Measurements from ENCODE around the gene IWS1.
"Not testable (repeated sequence)": the region's sequence is repeated elsewhere in the genome, so short reads cannot be mapped to it uniquely, and the experiment has no call there.

The IWS1 gene

DNA sequence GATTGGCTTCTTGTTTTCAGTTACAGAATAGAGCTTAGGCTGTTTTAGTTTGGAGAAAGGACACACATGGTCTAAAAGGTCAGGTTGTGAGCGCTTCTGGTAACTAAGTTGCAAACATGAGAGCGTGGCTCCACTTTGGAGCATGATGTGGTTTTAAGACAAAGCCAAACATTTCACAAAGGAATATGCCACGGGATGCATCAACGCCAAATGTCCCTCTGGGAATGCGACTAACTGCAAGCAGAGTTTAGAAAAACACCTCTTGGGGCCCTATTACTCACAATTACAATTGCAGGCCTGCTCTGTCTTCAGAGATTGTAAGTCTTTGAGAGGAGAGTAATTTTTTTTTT is 34.6 kb upstream of the IWS1 start:
- DNase-seq (ENCODE audit: low read depth in 2 of 2), result no peak

GRCh38 chr2:127560201-127560930 is 34.1 kb upstream of the IWS1 start:
- DNase-seq (ENCODE audit: low read depth in 2 of 2), result no peak

DNA sequence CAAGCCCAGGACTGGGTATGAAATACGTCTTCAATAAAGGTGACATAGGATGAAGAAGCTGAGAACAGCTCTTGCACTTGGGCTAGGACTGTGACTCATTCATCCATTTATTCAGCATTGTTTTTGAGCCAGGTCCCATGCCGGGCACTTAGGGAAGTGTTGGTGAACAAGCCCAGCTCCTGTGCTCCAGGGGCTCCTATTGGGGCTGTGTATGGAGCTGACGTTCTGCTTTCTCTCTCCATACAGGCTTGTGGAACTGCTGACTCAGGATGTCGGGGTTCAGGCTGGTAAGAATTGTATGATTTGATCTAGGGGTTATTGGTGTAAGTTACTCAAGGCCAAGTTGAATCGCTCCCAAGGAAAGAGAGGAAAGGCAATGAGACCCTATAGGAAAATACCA is 33.2 kb upstream of the IWS1 start:
- no peak for DNase-seq (ENCODE audit: low read depth in 2 of 2)

DNA sequence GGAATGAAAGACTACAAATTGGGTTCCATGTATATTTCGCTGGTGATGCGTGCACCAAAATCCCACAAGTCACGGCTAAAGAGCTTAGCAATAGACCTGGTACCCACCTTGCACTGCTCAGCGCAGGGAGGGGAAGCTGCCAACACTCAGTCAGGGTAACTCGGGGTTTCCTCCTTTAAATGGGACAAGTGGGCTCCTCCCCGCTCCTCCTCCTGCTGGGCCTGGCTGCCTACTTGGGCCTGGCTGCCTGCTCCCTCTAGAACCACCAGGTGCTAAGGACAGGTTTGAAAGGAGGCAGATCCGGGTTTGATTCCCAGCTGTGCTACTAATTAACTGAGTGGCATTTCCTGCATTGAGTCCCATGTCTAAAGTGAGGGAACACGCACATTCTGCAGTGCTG is 32.6 kb upstream of the IWS1 start:
- no peak for DNase-seq (ENCODE audit: low read depth in 2 of 2)

- no peak for DNase-seq (ENCODE audit: low read depth in 2 of 2)
Observed at GRCh38 chr2:127552846-127553245, 26.6 kb upstream of the IWS1 start.

DNA sequence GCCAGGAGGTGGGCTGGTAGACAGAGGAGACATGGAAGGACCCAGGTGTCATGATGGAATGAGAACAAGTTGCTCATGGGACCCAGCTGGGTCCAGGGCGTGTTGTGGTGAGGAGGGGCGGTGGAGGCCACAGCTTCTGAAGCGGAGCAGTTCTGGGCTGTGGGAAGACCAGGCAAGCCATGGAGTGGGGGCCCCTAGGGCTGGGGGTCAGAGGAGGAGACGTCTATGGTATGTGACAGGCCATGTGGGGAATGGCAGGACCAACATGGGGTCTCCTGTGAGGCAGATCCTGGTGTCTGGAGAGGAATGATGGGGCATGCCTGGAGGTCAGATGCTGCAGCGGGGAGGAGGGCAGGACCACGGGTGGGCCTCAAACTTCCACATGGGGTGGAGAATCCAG is 26.0 kb upstream of the IWS1 start:
- no peak for DNase-seq (ENCODE audit: low read depth in 2 of 2)

- DNase-seq (ENCODE audit: low read depth in 2 of 2), result no peak
Observed at GRCh38 chr2:127551221-127551930, 25.1 kb upstream of the IWS1 start.

DNA sequence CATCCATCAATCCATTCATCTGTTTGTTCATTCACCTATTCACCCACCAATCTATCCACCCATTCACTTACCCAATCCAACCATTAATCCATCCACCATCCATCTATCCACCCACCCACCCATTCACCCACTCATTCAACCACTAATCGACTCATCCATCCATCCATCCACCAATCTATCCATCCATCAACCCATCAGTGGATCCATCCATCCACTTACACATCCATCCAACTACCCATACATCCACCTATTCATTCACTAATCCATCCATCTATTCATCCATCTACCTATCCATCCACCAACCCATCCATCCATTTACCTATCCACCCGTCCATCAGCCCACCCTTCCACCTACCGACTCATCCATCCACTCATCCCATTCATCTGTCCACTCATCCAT is 20.5 kb upstream of the IWS1 start:
- DNase-seq (ENCODE audit: low read depth in 2 of 2), result no peak

DNA sequence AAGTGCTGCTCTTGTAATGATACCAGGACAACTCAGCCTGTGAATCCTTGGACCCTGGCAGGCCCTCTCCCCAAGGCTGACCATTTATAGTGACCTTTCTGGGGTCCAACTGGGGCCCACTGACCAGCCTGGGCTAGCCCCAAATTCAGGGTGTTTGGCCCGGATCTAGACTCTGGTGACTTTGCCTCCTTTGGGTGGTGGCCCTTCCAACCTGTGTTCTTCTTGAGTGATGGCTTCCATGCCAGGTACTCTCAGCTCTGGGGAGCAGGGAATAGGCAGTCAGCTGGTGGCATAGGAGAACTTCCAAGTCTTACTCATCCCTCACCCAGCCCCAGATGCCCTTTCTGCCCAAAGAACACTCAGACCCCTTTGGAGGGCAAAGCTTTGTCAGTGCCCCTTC is 19.5 kb upstream of the IWS1 start:
- DNase-seq (ENCODE audit: low read depth in 2 of 2), result no peak

GRCh38 chr2:127545189-127545588 is 18.9 kb upstream of the IWS1 start:
- no peak for DNase-seq (ENCODE audit: low read depth in 2 of 2)

GRCh38 chr2:127543013-127543501 is 16.8 kb upstream of the IWS1 start:
- DNase-seq (ENCODE audit: low read depth in 2 of 2), result not testable (repeated sequence)

DNA sequence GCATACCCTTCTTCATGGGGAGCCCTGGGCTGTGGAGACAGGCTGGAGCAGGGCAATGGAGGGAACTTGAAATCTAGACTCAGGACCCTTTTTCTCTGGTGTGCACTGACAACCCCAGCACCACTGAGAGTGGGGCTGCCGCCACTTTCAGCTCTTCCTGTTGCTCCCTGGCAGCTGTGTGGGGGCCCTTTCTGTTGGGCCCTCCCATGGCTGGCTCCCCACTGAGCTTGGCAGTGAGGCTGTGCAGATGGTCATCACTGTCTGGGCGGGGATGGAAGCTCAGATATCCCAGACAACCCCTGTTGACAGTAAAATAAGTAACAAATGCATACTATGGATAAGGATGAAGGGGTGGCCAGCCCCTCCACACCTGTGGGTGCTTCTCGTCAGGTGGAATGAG is 15.9 kb upstream of the IWS1 start:
- no peak for DNase-seq (ENCODE audit: low read depth in 2 of 2)

DNA sequence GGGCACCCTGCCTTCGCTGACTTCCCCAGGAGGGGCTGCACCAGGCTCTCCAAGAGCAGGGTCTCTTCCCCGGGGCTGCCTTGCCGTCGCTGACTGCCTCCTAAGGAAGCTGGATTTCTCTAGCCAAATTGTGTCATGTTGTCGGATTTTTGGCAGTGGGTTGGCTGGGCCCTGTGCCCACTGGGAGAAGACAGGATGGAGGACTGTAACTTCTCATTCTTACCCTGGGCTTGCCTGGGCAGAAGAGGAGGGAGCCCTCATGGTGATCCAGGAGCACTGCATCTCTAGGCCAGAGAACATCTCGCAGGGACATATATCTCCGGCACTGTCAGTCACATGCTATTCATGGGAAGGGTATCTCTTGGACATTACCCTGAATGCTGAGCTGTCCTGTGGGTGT is 15.5 kb upstream of the IWS1 start:
- no peak for DNase-seq (ENCODE audit: low read depth in 2 of 2)

GRCh38 chr2:127537644-127538043 is 11.4 kb upstream of the IWS1 start:
- no peak for DNase-seq (ENCODE audit: low read depth in 2 of 2)

DNA sequence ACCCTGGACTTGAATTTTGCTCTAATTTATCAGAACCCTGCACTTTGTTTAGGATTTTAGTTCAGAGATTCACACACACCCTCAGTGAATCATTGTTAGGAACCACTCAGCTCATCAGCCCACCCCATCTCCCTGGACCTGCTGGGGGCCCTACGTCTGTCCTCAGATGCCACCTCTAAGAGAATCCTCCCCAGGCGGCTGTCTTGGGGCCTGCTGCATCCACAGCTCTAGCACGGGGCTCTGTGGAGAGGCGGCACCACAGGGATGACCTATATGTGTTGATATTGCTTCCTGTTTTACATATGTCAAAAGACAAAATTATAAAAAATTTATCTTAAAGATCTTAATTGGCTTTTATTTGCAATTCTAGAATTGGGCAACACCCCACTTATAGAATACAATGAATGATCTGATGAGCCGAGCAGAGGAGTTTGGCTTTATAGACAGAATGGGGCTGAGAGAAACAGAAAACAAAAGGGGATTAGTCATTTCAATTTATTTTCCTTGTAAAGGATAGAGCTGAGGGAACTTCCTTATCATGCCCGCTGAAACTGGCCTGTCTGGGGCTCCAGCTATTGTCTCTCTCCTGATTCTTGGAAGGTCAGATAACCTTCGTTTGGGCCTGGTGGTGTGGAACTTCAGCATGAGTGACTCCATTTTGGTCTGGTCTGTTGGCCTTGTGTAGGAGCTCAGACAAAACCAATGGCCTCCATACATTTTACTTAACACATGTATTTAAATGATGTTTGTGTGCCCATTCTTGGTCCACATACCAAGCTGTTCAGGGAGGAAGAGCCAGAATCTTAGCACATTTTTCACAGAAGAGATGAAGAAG is 10.6 kb upstream of the IWS1 start:
- DNase-seq (ENCODE audit: low read depth in 2 of 2), result no peak

DNA sequence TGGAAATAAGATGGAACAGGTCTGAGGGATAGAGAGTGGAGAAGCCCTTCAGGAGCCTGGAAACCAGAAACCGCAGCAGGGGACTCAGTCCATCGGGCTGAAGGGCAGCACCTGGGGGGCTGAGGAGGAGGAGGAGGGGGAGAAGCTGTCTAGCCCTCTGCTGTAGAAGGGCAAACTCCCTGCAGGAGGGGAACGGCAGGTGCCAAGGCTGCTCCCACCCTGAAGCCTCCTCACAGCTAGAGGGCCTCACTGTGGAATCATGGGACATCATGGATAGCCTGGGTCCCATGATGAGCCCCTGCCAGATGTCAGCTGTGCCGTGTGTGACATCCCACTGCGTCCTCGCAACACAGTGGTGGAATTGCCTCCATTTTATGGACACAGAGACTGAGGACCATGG is 9.6 kb upstream of the IWS1 start:
- no peak for DNase-seq (ENCODE audit: low read depth in 2 of 2)

DNA sequence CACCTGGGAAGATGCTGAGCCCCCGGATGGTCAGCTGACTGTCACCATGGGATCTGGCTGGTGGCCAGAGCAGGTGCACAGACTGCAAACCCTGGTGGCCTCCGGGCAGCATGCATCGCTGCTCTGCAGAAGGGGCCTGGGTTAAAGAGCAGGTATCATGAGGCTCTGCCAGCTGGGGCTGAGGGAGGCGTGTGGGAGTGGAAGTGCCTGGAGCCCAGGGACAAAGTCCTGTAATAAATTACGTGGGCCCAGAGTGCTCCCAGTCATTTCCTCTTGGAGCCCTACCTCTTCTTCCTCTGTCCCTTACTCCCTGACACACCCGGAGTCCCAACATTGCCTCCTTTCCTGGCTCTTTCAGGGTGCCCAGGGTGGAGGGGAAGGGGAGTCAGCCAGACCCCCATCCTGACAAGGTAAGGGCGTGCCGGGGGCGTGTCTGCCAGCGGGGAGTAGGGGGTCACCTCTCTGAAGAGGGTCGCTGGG is 9.2 kb upstream of the IWS1 start, which contains the start of gene MYO7B:
Gene MYO7B, plus strand, starts transcription at position 262 of the 480 bp plus-strand sequence. CDS start 24,040 bp downstream, outside the sequence.
- no peak for DNase-seq (ENCODE audit: low read depth in 2 of 2)

GRCh38 chr2:127532296-127532695 is 6.0 kb upstream of the IWS1 start:
- no peak for DNase-seq (ENCODE audit: low read depth in 2 of 2)

DNA sequence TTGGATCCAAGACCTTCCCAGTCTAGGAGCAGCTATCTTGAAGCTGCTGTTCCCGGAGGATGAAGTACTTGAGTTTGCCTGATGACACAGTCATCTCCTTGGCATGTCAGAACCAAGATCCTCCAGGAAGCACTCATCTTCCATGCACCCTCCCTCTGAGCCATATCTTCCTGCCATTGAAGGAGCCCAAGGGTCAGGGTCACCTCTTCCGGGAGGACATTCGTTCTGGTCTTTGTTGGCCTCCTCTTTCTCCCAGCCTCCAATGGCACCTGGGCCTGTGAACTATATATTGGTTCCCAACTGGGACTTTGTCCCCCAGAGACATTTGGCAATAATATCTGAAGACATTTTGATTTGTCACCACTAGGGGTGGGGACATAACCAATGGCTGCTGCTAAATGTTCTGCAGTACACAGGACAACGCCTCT is 4.9 kb upstream of the IWS1 start:
- DNase-seq (ENCODE audit: low read depth in 2 of 2), result no peak

- no peak for DNase-seq (ENCODE audit: low read depth in 2 of 2)
Observed at GRCh38 chr2:127530245-127531140, 4.2 kb upstream of the IWS1 start.

- DNase-seq (ENCODE audit: low read depth in 2 of 2), result not testable (repeated sequence)
Observed at GRCh38 chr2:127529416-127529815, 3.1 kb upstream of the IWS1 start.

All from stimulated activated CD4-positive, alpha-beta T cell treated with anti-CD3 and anti-CD28 coated beads, Interleukin-1b, Interleukin-23, amount 100 ng/mL, for 4 hours (primary cell).